A549 (cell line): Measurements from ENCODE around the gene SIRT2. TPM values are rescaled to one million over a fixed set of nuclear protein-coding genes. Genes with fewer than 3 reads are reported as not detected.

Source experiments
- ATAC-seq, 2 experiments: fragments of 200-7000 bp in 1 of 2; fragments of >200 bp in 1 of 2; cut with Nextera tagmentation in 1 of 2; cut with Tn5 transposase in 1 of 2; 3 replicates each; pipeline versions ENCODE4 v1.8.0 to v1.9.1; 2018 to 2020; ENCODE audit warnings: mild to moderate bottlenecking in 1 of 2, moderate library complexity in 1 of 2
- CTCF ChIA-PET: fragments of 300-600 bp; sonication (Branson Sonifier 250); formaldehyde crosslinking; extraction: SDS; loops from one replicate; lab custom pipeline; 2021; ENCODE audit warnings: antibody characterized with exemption, inconsistent platforms; lab: Yijun Ruan, JAX
- POLR2A ChIA-PET: fragments of 350-600 bp; formaldehyde crosslinking; extraction: SDS; loops from one replicate; lab custom pipeline; 2021; ENCODE audit warnings: antibody characterized with exemption, inconsistent platforms; lab: Yijun Ruan, JAX
- DNase-seq, 2 experiments: peaks; one replicate each; pipeline versions ENCODE4 v3.0.0 to v3.0.0-alpha.2; 2011 to 2016; ENCODE audit warnings: low read depth in 1 of 2, low spot score in 1 of 2
- FAIRE-seq: peaks from 2 replicates; lab custom pipeline; 2011; peaks lifted over from hg19 to GRCh38; lab: Jason Lieb, UNC
- H3K27ac ChIP-seq, 2 experiments: fragments of >200 bp; sonication (Bioruptor Twin); formaldehyde crosslinking; 3 replicates each; pipeline ENCODE4 v1.5.1; 2016 to 2017
- H3K4me1 ChIP-seq: fragments of >200 bp; sonication (Bioruptor Twin); formaldehyde crosslinking; 3 replicates; pipeline ENCODE4 v1.6.1; 2016
- H3K4me2 ChIP-seq: fragments of >200 bp; sonication (Bioruptor Twin); formaldehyde crosslinking; 3 replicates; pipeline ENCODE4 v1.6.1; 2016
- H3K4me3 ChIP-seq: fragments of >200 bp; sonication (Bioruptor Twin); formaldehyde crosslinking; 3 replicates; pipeline ENCODE4 v1.5.1; 2016
- H3K9me3 ChIP-seq: fragments of >200 bp; sonication (Bioruptor Twin); formaldehyde crosslinking; 3 replicates; pipeline ENCODE4 v1.6.1; 2016
- ATOH8 ChIP-seq: fragments of 250-450 bp; sonication (Bioruptor Pico); IDR thresholded peaks from 2 replicates; pipeline ENCODE4 v1.5.0; 2020; ENCODE audit warnings: low read depth, mild to moderate bottlenecking, moderate library complexity
- BHLHE40 ChIP-seq: IDR thresholded peaks from 2 replicates; pipeline ENCODE4 v1.6.1; 2012; ENCODE audit warnings: low read depth, low read length, inconsistent platforms
- CBX2 ChIP-seq: fragments of 200-600 bp; sonication (generic); IDR thresholded peaks from 2 replicates; pipeline ENCODE4 v1.6.1; 2016; ENCODE audit warnings: low read depth, mild to moderate bottlenecking, borderline replicate concordance
- CEBPB ChIP-seq, 2 experiments: fragments of >200 bp in 1 of 2; sonication (Bioruptor Twin) in 1 of 2; formaldehyde crosslinking in 1 of 2; IDR thresholded peaks; 2 replicates each; pipeline ENCODE4 v1.6.1; 2012 to 2016
- EHMT2 ChIP-seq: fragments of 200-600 bp; sonication (generic); IDR thresholded peaks from 2 replicates; pipeline ENCODE4 v1.6.1; 2016; ENCODE audit warnings: antibody characterized with exemption, low read depth, mild to moderate bottlenecking, moderate library complexity
- ELK1 ChIP-seq: fragments of 150-350 bp; IDR thresholded peaks from 2 replicates; pipeline ENCODE4 v1.6.1; 2014; ENCODE audit warnings: low read depth, mild to moderate bottlenecking, low read length
- FOSB ChIP-seq: fragments of 250-450 bp; sonication (Bioruptor Pico); IDR thresholded peaks from 2 replicates; pipeline ENCODE4 v1.5.0; 2020; ENCODE audit warnings: mild to moderate bottlenecking, moderate library complexity
- HOXB13 ChIP-seq: fragments of 250-450 bp; sonication (Bioruptor Pico); IDR thresholded peaks from 2 replicates; pipeline ENCODE4 v1.5.0; 2020; ENCODE audit warnings: low read depth, mild to moderate bottlenecking, moderate library complexity
- HOXB5 ChIP-seq: fragments of 250-450 bp; sonication (Bioruptor Pico); IDR thresholded peaks from 2 replicates; pipeline ENCODE4 v1.5.0; 2020; ENCODE audit warnings: mild to moderate bottlenecking, moderate library complexity
- KDM5A ChIP-seq: fragments of 200-600 bp; sonication (generic); IDR thresholded peaks from 2 replicates; pipeline ENCODE4 v1.6.1; 2016; ENCODE audit warnings: antibody characterized with exemption, mild to moderate bottlenecking
- MAFK ChIP-seq: fragments of 450-650 bp; IDR thresholded peaks from 2 replicates; pipeline ENCODE4 v1.6.1; 2014; ENCODE audit not compliant: partially characterized antibody
- NFE2L2 ChIP-seq: fragments of 150-350 bp; conservative IDR thresholded peaks from 2 replicates; pipeline ENCODE4 v1.6.1; 2014; ENCODE audit warnings: low read length
- NR3C1 ChIP-seq: fragments of >200 bp; sonication (Bioruptor Twin); formaldehyde crosslinking; IDR thresholded peaks from 3 replicates; pipeline ENCODE4 v1.6.1; 2017
- RARB ChIP-seq: fragments of 250-450 bp; sonication (Bioruptor Pico); IDR thresholded peaks from 2 replicates; pipeline ENCODE4 v1.8.0; 2021; ENCODE audit warnings: mild to moderate bottlenecking, moderate library complexity
- RCOR1 ChIP-seq: fragments of 150-350 bp; IDR thresholded peaks from 2 replicates; pipeline ENCODE4 v1.6.1; 2014; ENCODE audit warnings: antibody characterized with exemption, low read length, low read depth
- SREBF2 ChIP-seq: fragments of 450-650 bp; IDR thresholded peaks from 2 replicates; pipeline ENCODE4 v1.6.1; 2014; ENCODE audit warnings: mild to moderate bottlenecking, moderate library complexity
- TFCP2L1 ChIP-seq: fragments of 250-450 bp; sonication (Bioruptor Pico); IDR thresholded peaks from 2 replicates; pipeline ENCODE4 v1.5.0; 2021; ENCODE audit warnings: mild to moderate bottlenecking
- ZC3H11A ChIP-seq: fragments of 450-650 bp; IDR thresholded peaks from 2 replicates; pipeline ENCODE4 v1.6.1; 2014; ENCODE audit warnings: antibody characterized with exemption, mild to moderate bottlenecking
- ZFP36 ChIP-seq: fragments of 450-650 bp; IDR thresholded peaks from 2 replicates; pipeline ENCODE4 v1.6.1; 2014; ENCODE audit warnings: borderline replicate concordance; ENCODE audit not compliant: partially characterized antibody
- WGBS: methylation state at CpG from one replicate; pipeline ENCODE4 v1.1.6; 2017; ENCODE audit errors: missing lambda C conversion rate; 5-methylcytosine and 5-hydroxymethylcytosine counted together
- polyA plus RNA-seq, 4 experiments: library from polyadenylated mRNA; depleted of rRNA in 3 of 4; stranded (reverse); fragments of >200 nt; fragmentation: RNase III in 1 of 4; extraction: RNeasy Plus Mini Kit Qiagen cat#74134 plus additional on column Dnase treatment in 1 of 4; gene quantifications; 2 replicates in 3 of 4; 3 replicates in 1 of 4; pipeline ENCODE4 v1.2.3, GENCODE V29; 2011 to 2017
- TF ChIP-seq, protein P1 (sequence below): IDR thresholded peaks from 2 replicates; pipeline ENCODE4 v1.6.1; 2012; ENCODE audit warnings: low read depth, borderline replicate concordance
- TF ChIP-seq, protein P2 (sequence below): IDR thresholded peaks from 2 replicates; pipeline ENCODE4 v1.6.1; 2012

Gene SIRT2
- polyA plus RNA-seq, 2 of the 4 experiments (the other 2 are of a cell fraction), result 28.6 to 30.4 TPM

DNA sequence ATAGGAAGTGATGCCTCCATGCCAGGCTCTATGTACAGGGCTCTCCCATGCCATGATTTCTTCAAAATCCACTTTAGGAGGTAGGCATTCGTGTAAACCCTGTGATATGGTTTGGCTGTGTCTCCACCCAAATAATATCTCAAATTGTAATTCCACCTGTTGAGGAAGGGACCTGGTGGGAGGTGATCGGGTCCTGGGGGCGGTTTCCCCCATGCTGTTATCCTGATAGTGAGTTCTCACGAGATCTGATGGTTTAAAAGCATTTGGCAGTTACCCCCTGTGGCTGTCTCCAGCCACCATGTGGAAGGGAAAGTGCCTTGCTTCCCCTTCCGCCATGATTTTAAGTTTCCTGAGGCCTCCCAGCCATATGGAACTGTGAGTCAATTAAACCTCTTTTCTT is 23.1 kb upstream of the SIRT2 start:
- no peak for DNase-seq
- Histone ChIP-seq H3K27ac (no peak overlapping the region), H3K9me3 (no peaks in the 10 kb centered on the region), H3K4me3 (no peak overlapping the region), H3K4me1 (0 out of 3 replicates have a peak, but pooled peaks cover 5% of the 10 kb centered on the region), H3K4me2 (no peak overlapping the region)
- CTCF ChIA-PET, result interaction anchor here (0.7 to 2.2 kb wide), 3 partner anchors 9 to 456 kb away, joined by 3 to 28 read pairs (median 3); partner anchors contain the start of genes MRPS12 and SARS2
- 92% methylated on average over 5 of the region's 5 CpGs for WGBS
- no peak for FAIRE-seq
- POLR2A ChIA-PET, result no interaction called here
- no peak for ATAC-seq
- TF ChIP-seq FOSB, result no peak
- TF ChIP-seq NFE2L2, result no peak
- TF ChIP-seq CBX2, result no peak
- no peak for TF ChIP-seq RARB (CRISPR knock-in tag)
- TF ChIP-seq HOXB13 (CRISPR knock-in tag), result no peak
- TF ChIP-seq HOXB5 (CRISPR knock-in tag), result no peak

GRCh38 chr19:38921420-38922274 is 22.2 kb upstream of the SIRT2 start:
- POLR2A ChIA-PET, result interaction anchor here (0.6 to 1.6 kb wide), 2 partner anchors 9 to 511 kb away, joined by 9 to 11 read pairs; partner anchors contain the start of genes MRPS12 and SARS2
- H3K4me2 ChIP-seq, result no peak overlapping the region
- no peak overlapping the region for H3K4me3 ChIP-seq
- CTCF ChIA-PET, result interaction anchor here (0.7 to 2.2 kb wide), 7 partner anchors 10 to 378 kb away, joined by 3 to 28 read pairs (median 3); partner anchors contain the start of genes CAPN12, CCER2, MRPS12 and SARS2
- 0 out of 3 replicates have a peak, but pooled peaks cover 5% of the 10 kb centered on the region for H3K4me1 ChIP-seq
- TF ChIP-seq BHLHE40 (no peak), ZC3H11A (no peak), MAFK (no peak), ATOH8 (CRISPR knock-in tag) (no peak), ELK1 (no peak), ZFP36 (no peak), CEBPB (IDR thresholded peaks at IDR 0.05) (no peak), EHMT2 (no peak), TFCP2L1 (CRISPR knock-in tag) (no peak), RCOR1 (no peak), SREBF2 (no peak), NR3C1 (no peak), KDM5A (no peak), RARB (CRISPR knock-in tag) (no peak)
- TF ChIP-seq, protein P1, sequence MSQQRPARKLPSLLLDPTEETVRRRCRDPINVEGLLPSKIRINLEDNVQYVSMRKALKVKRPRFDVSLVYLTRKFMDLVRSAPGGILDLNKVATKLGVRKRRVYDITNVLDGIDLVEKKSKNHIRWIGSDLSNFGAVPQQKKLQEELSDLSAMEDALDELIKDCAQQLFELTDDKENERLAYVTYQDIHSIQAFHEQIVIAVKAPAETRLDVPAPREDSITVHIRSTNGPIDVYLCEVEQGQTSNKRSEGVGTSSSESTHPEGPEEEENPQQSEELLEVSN, result no peak
- TF ChIP-seq, protein P2, sequence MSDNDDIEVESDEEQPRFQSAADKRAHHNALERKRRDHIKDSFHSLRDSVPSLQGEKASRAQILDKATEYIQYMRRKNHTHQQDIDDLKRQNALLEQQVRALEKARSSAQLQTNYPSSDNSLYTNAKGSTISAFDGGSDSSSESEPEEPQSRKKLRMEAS, result no peak
- no peak overlapping the region for H3K27ac ChIP-seq
- H3K9me3 ChIP-seq, result no peaks in the 10 kb centered on the region
- FAIRE-seq (peak; percentile 83), ATAC-seq (no peak), DNase-seq (no peak)
- 90% methylated on average over 20 of the region's 20 CpGs for WGBS
